ENCODE results near the gene SPAM1. TPM values are rescaled to one million over a fixed set of nuclear protein-coding genes. Genes with fewer than 3 reads are reported as not detected.
"Not testable (repeated sequence)": the region's sequence is repeated elsewhere in the genome, so short reads cannot be mapped to it uniquely, and the experiment has no call there.

SPAM1 gene
- not detected in 2 replicates for total RNA-seq
- polyA plus RNA-seq (2012) = not detected

GRCh38 chr7:123924941-123925340, at the start of gene SPAM1:
SPAM1 (plus strand) TSS chr7:123925241; CDS start chr7:123953571, 28,330 bp downstream.
- no peak for DNase-seq (ENCODE audit: low read depth)

- DNase-seq (ENCODE audit: low read depth) = no peak
Observed at GRCh38 chr7:123876557-123877256, 48.3 kb upstream of the SPAM1 start.

- DNase-seq (ENCODE audit: low read depth) = no peak
Observed at GRCh38 chr7:123879628-123880027, 45.4 kb upstream of the SPAM1 start.

GRCh38 chr7:123881300-123881699, 43.7 kb upstream of the SPAM1 start:
- no peak for DNase-seq (ENCODE audit: low read depth)

- no peak for DNase-seq (ENCODE audit: low read depth)
Observed at GRCh38 chr7:123883154-123883553, 41.9 kb upstream of the SPAM1 start.

GRCh38 chr7:123888192-123888591, 36.8 kb upstream of the SPAM1 start:
- DNase-seq (ENCODE audit: low read depth) = no peak

- not testable (repeated sequence) for DNase-seq (ENCODE audit: low read depth)
Observed at GRCh38 chr7:123894753-123895152, 30.3 kb upstream of the SPAM1 start.

GRCh38 chr7:123901101-123901500, 23.9 kb upstream of the SPAM1 start:
- no peak for DNase-seq (ENCODE audit: low read depth)

- DNase-seq (ENCODE audit: low read depth) = no peak
Observed at GRCh38 chr7:123905714-123906113, 19.3 kb upstream of the SPAM1 start.

GRCh38 chr7:123916240-123916724, 8.8 kb upstream of the SPAM1 start:
- DNase-seq (ENCODE audit: low read depth) = peak; percentile 40

GRCh38 chr7:123917878-123918277, 7.2 kb upstream of the SPAM1 start:
- DNase-seq (ENCODE audit: low read depth) = no peak

GRCh38 chr7:123918309-123918708, 6.7 kb upstream of the SPAM1 start:
- no peak for DNase-seq (ENCODE audit: low read depth)

GRCh38 chr7:123923599-123923998, 1.4 kb upstream of the SPAM1 start:
- DNase-seq (ENCODE audit: low read depth) = no peak

- DNase-seq (ENCODE audit: low read depth) = no peak
Observed at GRCh38 chr7:123929107-123929506, 4.1 kb downstream of the SPAM1 start.

- no peak for DNase-seq (ENCODE audit: low read depth)
Observed at GRCh38 chr7:123929655-123930054, 4.6 kb downstream of the SPAM1 start.

- no peak for DNase-seq (ENCODE audit: low read depth)
Observed at GRCh38 chr7:123935436-123936381, 10.7 kb downstream of the SPAM1 start.

- no peak for DNase-seq (ENCODE audit: low read depth)
Observed at GRCh38 chr7:123936388-123936787, 11.3 kb downstream of the SPAM1 start.

GRCh38 chr7:123939784-123940183, 14.7 kb downstream of the SPAM1 start:
- no peak for DNase-seq (ENCODE audit: low read depth)

GRCh38 chr7:123941391-123942180, 16.5 kb downstream of the SPAM1 start:
- no peak for DNase-seq (ENCODE audit: low read depth)

- no peak for DNase-seq (ENCODE audit: low read depth)
Observed at GRCh38 chr7:123944395-123944794, 19.4 kb downstream of the SPAM1 start.

- DNase-seq (ENCODE audit: low read depth) = no peak
Observed at GRCh38 chr7:123945938-123946337, 20.9 kb downstream of the SPAM1 start.

Data from myocyte (in vitro differentiated cells).